ENCODE measurements around the gene ARFGAP2.

- TF ChIP-seq BHLHE40 (IDR thresholded peaks at IDR 0.05; ENCODE audit: borderline replicate concordance): no peak
- no peak for TF ChIP-seq FOXM1 (IDR thresholded peaks at IDR 0.05; ENCODE audit: borderline replicate concordance)
- no peak for TF ChIP-seq FOXA1 (IDR thresholded peaks at IDR 0.05)
- TF ChIP-seq FOXK2 (IDR thresholded peaks at IDR 0.05): no peak
- TF ChIP-seq TARDBP (IDR thresholded peaks at IDR 0.05): no peak
- no peak for TF ChIP-seq NFRKB (IDR thresholded peaks at IDR 0.05)
- no peak for TF ChIP-seq ZNF384 (IDR thresholded peaks at IDR 0.05)
- no peak for TF ChIP-seq PKNOX1 (IDR thresholded peaks at IDR 0.05)
- no peak for TF ChIP-seq SP1 (IDR thresholded peaks at IDR 0.05)
- TF ChIP-seq ARNT (IDR thresholded peaks at IDR 0.05): no peak
- TF ChIP-seq SUZ12 (IDR thresholded peaks at IDR 0.05): no peak
- no peak for TF ChIP-seq ELF4 (IDR thresholded peaks at IDR 0.05)
- TF ChIP-seq L3MBTL2 (conservative IDR thresholded peaks at IDR 0.05): no peak
- no peak for TF ChIP-seq HDGF (IDR thresholded peaks at IDR 0.05; ENCODE audit: borderline replicate concordance)
Measured at GRCh38 chr11:47220401-47220821, 43.7 kb upstream of the ARFGAP2 start.

Measured in HEK293T (cell line).